OCI-LY1 (cell line): Measurements from ENCODE around the gene SLC26A5.

ENCODE experiments used
- CTCF ChIP-seq: fragments of 200-600 bp; sonication (generic), shearing (Covaris generic); IDR thresholded peaks from 2 replicates; pipeline ENCODE4 v1.5.1; 2017; ENCODE audit warnings: mild to moderate bottlenecking, antibody characterized with exemption, low read length, moderate library complexity, mixed read lengths
- EZH2 ChIP-seq: fragments of 200-600 bp; sonication (generic), shearing (Covaris generic); IDR thresholded peaks from 2 replicates; pipeline ENCODE4 v1.8.0; 2017; ENCODE audit warnings: borderline replicate concordance, mixed run types, mild to moderate bottlenecking, antibody characterized with exemption, low read length, moderate library complexity, mixed read lengths

GRCh38 chr7:103480771-103481170 lies 34.8 kb upstream of the SLC26A5 start:
- TF ChIP-seq EZH2 (no peak), CTCF (no peak)
